ENCODE data around the gene HEPN1.
A peak's percentile ranks its signal among the peaks of the same experiment; 100 is the strongest.

The HEPN1 gene

DNA sequence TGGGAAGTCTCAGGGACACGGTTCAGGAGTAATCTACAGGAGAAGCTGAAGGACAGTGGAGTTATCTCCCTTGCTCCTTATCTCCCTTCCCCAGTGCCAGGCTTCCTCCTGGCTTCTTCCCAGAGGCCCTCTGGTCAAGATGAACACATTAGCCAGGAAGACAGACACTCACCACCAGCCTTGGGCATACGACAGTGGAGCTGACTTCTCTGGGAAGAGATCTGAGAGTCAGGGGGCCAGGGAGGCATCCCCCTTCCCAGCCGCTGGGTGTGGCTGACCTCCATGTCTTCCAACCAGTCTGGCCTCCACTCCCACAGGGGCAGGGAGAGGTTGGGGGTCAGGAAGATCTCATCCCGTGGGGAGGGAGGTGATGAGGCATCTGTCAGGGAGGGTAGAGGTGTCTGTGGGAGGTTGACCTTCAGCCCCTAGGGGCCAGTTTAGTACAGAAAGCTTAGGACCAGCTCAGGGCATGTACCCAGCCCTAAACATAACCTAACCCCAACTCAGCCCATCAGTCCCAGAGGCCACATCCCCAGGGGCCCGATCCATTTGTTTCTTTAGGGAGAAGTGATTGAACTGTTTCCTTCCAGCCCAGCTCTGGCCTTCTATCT, 34.1 kb upstream of the HEPN1 start:
- DNase-seq (ENCODE audit: low spot score) = no peak

GRCh38 chr11:124886476-124886875, 32.6 kb upstream of the HEPN1 start:
- DNase-seq (ENCODE audit: low spot score) = no peak

- no peak for DNase-seq (ENCODE audit: low spot score)
Measured at GRCh38 chr11:124886978-124887666, 31.9 kb upstream of the HEPN1 start.

- DNase-seq (ENCODE audit: low spot score) = no peak
Measured at GRCh38 chr11:124887667-124888013, 31.4 kb upstream of the HEPN1 start.

DNA sequence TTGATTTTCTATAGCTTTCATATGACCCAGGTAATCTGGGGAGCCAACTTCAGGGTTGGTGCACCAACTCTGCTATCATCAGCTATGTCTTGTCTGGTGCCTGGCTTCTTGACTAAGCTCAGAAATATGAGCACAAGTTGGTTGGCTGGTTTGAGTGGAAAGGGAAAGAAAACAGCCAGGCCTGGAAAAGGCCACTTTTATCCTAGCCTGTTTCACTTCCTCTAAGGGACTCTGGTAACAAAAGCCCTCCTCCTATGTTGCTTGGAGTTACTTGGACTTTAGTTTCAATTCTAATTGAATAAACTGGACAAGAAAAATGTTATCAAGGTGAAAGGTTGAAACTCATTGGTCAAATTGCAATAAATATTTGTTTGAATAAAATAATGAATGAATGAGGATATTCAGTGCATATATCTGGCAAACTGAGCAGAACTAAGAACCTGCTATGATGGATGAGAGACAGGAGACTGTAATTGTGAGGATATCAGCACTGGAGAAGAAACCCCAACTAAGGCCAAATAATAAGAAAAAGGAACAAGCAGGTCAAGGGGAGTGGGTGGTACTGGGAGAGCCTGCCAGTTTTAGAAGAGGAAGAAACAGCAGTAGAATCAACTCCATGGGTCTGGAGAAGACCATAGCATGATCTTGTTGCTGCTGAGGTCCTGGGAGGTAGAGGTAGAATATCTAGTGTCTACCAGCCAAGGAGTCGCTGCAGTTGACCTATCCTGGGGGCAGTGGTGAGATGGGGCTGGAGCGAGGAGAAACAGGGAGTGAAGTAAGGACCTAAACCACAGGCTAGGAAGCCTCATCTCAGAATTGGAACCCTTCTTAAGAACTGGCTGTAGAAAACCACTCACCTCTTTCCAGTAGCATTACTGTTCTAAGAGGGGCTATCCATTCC, 29.6 kb upstream of the HEPN1 start:
- DNase-seq (ENCODE audit: low spot score) = no peak

- DNase-seq (ENCODE audit: low spot score) = no peak
Measured at GRCh38 chr11:124890151-124890550, 28.9 kb upstream of the HEPN1 start.

GRCh38 chr11:124890683-124891372, 28.2 kb upstream of the HEPN1 start:
- DNase-seq (ENCODE audit: low spot score) = no peak

GRCh38 chr11:124891373-124891861, 27.6 kb upstream of the HEPN1 start:
- DNase-seq (ENCODE audit: low spot score) = no peak

- DNase-seq (ENCODE audit: low spot score) = no peak
Measured at GRCh38 chr11:124892146-124892545, 26.9 kb upstream of the HEPN1 start.

DNA sequence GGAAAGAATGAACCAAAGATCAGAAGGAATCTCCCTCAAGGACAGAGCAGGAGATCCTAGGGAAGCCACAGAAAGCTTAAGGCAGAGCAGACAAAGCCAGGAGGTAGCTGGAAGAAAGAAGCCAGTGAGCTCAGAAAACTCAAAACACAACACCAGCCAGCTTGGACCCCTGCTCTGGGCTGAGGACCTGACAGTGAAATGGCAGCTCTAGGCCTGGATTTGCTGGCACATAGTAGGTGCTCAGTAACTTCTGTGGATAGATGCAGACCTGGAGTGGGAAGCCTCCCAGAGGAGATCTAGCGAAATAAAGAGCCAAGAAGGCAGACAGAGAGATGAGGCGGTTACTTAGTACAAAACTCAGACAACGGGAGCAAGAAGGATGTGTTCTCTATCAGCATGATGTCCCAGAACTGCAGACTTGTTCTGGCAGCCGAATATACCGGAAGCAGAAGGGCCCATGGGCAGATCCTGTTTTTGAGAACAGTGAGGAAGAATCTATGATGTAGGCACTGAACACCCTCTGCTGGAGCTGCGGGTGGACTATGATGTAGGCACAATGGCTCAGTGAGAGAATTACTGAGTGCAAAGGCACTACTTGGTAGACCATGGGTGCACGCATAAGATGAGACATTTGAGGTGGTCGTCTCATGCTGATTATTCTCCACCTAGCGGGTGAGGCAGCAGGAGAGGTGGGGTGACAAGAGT, 26.1 kb upstream of the HEPN1 start:
- DNase-seq (ENCODE audit: low spot score) = peak; percentile 57

DNA sequence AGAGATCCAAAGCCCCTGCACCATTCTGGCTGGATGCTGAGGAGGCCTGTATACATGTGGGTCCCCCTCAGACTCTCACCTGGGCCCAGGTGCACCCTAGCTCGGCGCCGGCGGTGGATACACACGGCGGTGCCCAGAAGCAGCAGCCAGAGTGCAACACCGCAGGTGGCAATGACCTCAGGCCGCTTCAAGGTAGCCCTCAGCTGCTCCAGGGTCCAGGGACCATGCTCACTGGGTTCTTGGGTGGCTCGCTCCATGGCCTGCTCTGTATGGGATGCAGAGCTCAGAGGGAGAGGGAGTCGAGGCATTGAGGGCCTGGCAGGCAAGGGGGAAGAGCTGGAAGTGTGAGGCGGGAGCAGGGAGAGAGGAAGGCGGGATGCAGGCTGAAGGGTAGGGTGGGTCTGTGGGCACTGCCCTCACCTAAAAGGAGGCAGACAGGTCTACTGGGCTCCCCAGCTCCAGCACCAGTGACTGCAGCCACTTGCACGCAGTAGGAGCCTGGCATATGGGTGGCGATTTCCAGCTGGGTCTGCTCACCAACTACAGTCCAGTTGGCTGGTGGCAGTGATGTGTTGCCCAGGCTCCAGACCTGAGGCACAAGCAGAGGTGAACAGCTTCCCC, 25.2 kb upstream of the HEPN1 start:
- DNase-seq (ENCODE audit: low spot score) = no peak

- no peak for DNase-seq (ENCODE audit: low spot score)
Measured at GRCh38 chr11:124894606-124895430, 24.2 kb upstream of the HEPN1 start.

- DNase-seq (ENCODE audit: low spot score) = no peak
Measured at GRCh38 chr11:124895471-124895971, 23.5 kb upstream of the HEPN1 start.

GRCh38 chr11:124896071-124896750, 22.8 kb upstream of the HEPN1 start:
- DNase-seq (ENCODE audit: low spot score) = no peak

- DNase-seq (ENCODE audit: low spot score) = no peak
Measured at GRCh38 chr11:124896821-124897391, 22.1 kb upstream of the HEPN1 start.

GRCh38 chr11:124897674-124898262, 21.3 kb upstream of the HEPN1 start, which contains the start of gene ROBO4:
Gene ROBO4, minus strand, starts transcription at chr11:124897865. Its CDS starts 70 bp downstream, at chr11:124897795.
- no peak for DNase-seq (ENCODE audit: low spot score)

GRCh38 chr11:124898263-124898680, 20.8 kb upstream of the HEPN1 start:
- no peak for DNase-seq (ENCODE audit: low spot score)

- peak; percentile 80 for DNase-seq (ENCODE audit: low spot score)
Measured at GRCh38 chr11:124898711-124899110, 20.3 kb upstream of the HEPN1 start.
